HG03457 (cell line): ENCODE data around the gene COX7B2.

Source experiments
- ATAC-seq: cut with Tn5 transposase; IDR thresholded peaks from one replicate; pipeline ENCODE4 v1.9.1; 2021; ENCODE audit warnings: moderate number of reproducible peaks; ENCODE audit not compliant: unreplicated experiment

Gene COX7B2

GRCh38 chr4:46890056-46890455 lies 19.0 kb downstream of the COX7B2 start:
- no peak for ATAC-seq

- ATAC-seq: no peak
Measured at GRCh38 chr4:46889410-46889809, 19.6 kb downstream of the COX7B2 start.

DNA sequence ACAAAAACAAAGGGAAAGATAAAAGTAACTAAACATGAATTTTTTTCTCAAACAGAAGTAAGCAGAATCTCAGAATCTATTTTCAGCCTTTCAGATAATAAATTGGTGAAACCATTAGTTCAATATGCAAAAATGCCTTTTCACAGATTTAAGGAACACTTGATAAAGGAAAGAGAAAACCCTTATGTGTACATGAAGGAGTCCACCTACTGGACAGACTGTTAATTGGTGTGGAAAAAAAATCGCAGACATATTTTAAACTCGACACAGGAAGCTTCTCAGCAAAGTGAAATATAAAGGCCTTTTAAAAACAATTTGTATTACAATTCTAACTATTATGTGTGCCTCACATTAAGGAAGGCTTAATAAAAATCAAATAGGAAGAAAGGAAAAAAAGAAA lies 22.3 kb downstream of the COX7B2 start:
- ATAC-seq: no peak

DNA sequence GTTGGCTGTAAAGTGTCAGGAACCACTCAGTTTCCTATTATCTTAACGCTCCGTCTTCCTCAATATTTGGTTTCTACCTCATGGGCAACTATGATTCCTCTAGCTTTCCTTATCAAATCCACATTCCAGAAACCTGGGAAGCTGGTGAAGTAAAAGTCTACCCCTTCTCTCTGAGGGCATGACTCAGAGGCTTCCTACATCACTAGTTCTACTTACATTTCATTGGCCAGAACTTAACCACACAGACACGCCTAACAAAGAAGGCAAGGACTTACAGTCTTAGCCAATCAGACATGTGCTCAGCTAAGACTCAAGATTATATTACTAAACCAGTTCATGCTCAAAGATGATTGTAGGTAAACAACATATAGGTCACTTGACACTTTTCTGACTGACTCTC lies 30.4 kb downstream of the COX7B2 start:
- ATAC-seq: no peak

GRCh38 chr4:46874811-46875210 lies 34.2 kb downstream of the COX7B2 start:
- ATAC-seq: no peak

DNA sequence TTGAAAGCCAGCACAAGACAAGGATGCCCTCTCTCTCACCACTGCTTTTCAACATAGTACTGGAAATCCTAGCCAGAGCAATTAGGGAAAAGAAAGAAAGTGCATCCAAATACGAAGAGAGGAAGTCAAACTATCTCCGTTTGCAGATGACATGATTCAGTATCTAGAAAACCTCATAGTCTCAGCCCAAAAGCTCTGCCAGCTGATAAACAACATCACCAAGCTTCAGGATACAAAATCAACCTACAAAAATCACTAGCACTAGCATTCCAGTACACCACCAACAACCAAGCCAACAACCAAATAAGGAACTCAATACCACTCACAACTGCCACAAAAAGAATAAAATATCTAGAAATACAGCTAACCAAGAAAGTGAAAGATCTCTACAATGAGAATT lies 38.6 kb downstream of the COX7B2 start:
- ATAC-seq: no peak

DNA sequence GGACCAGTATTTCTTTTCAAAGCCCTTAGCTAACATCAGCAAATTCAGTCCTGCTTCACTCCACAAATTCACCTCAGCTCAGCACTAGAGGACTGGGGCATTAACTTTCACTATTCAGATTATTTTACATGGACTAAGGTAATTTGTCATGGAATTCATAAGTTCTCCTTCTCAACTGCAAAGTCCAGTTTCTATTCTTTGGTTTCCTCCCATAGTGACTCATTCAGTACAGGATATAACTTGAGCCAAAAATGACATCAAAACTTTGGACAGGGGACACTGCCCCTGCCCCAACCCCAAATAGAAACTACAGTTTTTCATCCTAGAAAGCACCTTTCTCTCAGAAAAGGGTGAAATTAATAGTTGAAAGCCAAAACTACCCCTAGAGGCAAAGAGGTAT lies 52.7 kb downstream of the COX7B2 start:
- no peak for ATAC-seq

DNA sequence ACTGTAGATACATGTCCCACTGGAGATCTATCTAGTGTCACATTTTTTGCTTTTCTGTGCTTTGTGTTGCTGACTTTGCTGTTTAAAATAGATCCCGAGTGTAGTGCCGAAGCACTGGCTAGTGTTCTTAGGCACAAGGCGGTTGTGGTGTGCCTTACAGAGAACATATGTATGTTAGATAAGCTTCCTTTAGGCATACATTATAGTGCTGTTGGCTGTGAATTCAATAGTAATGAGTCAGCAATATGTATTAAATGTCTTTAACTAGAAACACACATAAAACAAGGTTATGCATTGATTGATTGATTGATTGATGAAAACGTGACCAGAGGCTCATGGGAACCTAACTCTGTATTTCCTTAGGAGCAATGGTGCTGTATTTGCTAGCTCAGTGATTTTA lies 56.2 kb downstream of the COX7B2 start:
- no peak for ATAC-seq

GRCh38 chr4:46850026-46850425 lies 59.0 kb downstream of the COX7B2 start:
- ATAC-seq: no peak

- no peak for ATAC-seq
Measured at GRCh38 chr4:46844325-46844917, 64.6 kb downstream of the COX7B2 start.

DNA sequence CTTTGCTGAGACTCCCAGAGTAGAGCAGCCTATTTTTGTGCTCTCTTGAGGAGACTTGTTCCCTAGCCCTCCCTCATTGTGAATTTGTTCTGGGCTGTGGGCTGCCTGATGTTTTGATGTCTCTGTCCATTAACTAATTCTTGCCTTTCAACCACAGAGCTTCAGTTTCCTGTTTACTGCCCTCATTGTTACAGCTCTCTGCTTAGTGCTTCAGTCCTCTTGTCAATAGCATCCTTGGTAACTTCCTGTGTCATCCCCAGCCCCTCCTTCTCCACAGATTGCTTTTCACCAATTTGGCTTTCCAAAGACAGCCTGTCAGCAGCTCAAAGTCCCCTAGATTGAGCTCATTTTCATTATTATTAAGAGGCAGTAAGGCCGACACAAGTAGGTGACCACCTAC lies 69.9 kb downstream of the COX7B2 start:
- no peak for ATAC-seq

DNA sequence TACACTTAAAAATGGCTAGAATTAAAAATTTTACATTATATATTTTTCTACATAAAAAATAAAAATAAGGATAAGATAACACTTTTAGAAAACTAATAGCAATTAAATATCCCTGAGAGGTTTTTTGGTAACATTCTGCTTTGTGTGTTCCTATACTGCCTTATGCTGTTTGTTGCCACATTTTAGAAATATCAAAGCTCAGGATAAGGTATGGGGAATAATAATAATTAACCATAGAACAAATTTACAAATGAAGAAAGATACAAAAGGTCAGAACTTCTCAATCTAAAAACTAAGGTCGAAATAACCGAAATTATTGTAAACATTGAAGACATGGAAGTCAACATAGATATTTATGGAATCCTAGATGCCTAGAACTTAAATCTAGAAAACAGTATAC lies 71.4 kb downstream of the COX7B2 start:
- ATAC-seq: no peak

DNA sequence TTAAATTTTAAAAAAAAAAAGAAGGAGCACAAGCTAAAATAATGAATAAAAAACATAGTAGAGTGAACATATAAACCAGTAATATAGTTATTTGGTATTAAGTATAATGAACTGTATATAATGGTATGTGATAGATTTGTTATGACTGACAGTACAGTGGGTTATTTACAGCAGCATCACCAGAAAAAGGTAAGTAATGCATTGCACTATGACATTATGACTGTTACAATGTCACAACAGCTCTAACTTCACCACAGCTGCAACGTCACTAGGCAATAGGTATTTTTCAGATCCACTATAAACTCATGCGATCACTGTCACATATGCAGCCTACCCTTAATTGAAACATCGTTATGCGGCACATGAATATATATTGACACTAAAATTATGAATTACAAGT lies 72.5 kb downstream of the COX7B2 start:
- ATAC-seq: no peak

GRCh38 chr4:46830971-46831454 lies 78.0 kb downstream of the COX7B2 start:
- ATAC-seq: no peak

DNA sequence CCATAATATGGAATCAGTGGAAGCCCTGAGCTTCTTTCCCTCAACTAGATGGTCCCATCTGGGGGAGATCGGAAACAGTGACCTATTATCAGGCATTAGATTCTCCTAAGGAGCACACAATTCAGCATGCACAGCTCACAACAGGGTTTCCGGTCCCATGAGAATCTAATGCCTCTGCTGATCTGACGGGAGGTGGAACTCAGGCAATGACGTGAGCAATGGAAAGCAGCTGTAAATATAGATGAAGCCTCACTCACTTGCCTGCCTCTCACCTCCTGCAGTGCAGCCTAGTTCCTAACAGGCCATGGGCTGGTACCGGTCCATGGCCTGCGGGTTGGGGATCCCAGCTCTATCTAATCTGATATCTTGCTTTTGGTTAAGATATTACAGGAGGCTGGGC lies 88.9 kb downstream of the COX7B2 start:
- ATAC-seq: no peak

DNA sequence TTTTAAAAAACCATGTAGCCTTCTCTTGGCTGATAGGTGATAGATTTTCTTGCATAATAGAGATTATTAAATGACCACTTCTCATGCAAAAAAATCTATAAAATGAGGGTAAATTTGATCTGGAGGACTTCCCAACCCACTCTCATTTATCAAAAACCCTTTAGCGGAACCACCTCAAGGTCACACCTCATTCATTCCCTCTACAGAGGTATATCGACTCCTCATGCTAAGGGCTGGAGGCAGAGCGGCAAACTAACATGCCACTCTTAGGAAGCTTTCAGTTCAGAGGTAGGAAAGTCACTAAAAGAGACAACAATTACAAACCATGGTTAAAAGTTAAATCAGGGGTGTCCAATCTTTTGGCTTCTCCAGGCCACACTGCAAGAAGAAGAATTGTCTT lies 90.0 kb downstream of the COX7B2 start:
- no peak for ATAC-seq

GRCh38 chr4:46818604-46819003 lies 90.4 kb downstream of the COX7B2 start:
- ATAC-seq: no peak

DNA sequence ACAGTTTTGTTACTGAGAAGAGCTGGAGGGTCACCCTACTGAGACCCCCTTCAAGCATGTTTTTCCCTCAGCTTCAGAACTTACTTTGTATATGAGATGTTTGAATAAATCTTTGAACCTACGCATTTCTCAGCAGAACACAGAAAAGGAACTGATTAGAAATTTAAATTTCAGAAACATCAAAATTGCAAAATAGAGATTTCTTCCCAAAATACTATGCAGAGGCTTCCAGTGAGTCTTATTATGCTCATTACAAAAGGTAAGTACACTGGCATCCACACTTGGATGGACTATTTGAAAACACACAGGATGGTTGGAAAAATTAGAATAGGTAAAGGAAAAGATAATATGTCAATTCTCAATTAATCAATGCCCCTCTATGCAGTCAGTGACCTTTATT lies 91.2 kb downstream of the COX7B2 start:
- no peak for ATAC-seq

- no peak for ATAC-seq
Measured at GRCh38 chr4:46804781-46805413, 104.1 kb downstream of the COX7B2 start.

DNA sequence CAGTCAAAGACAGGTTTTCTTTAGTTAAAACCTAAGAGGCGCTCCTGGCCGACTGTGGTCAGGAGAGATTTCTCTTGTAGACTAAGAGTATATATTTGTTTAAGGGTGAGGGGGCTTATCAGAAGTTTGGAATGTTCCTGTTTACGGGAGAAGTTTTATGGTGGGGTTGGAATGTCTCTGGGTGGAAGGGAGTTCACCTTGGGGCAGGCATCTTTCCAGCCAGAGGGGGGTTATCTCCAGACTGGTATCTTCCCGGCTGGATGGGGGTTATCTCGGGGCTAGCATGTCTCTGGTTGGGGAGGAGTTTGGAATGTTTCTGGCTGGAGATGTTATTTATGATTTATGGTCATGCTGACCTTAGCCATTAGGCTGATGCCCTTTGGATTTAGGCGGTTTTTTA lies 116.0 kb downstream of the COX7B2 start:
- ATAC-seq: no peak

GRCh38 chr4:46781434-46782092 lies 127.5 kb downstream of the COX7B2 start:
- no peak for ATAC-seq

GRCh38 chr4:46765465-46765864 lies 143.6 kb downstream of the COX7B2 start:
- no peak for ATAC-seq
